A172 (cell line): ENCODE data around the gene DTL. TPM values are rescaled to one million over a fixed set of nuclear protein-coding genes. Genes with fewer than 3 reads are reported as not detected.

Experiments used
- DNase-seq: peaks from one replicate; pipeline ENCODE4 v3.0.0-alpha.2; 2015; ENCODE audit warnings: low spot score
- total RNA-seq: library from RNA; depleted of rRNA; stranded (reverse); fragments of >200 nt; shearing (Covaris generic); gene quantifications from 2 replicates; pipeline ENCODE4 v1.2.3, GENCODE V29; 2014

Gene DTL
- total RNA-seq, 1 experiment from 2014 or later, result 64.7 TPM

DNA sequence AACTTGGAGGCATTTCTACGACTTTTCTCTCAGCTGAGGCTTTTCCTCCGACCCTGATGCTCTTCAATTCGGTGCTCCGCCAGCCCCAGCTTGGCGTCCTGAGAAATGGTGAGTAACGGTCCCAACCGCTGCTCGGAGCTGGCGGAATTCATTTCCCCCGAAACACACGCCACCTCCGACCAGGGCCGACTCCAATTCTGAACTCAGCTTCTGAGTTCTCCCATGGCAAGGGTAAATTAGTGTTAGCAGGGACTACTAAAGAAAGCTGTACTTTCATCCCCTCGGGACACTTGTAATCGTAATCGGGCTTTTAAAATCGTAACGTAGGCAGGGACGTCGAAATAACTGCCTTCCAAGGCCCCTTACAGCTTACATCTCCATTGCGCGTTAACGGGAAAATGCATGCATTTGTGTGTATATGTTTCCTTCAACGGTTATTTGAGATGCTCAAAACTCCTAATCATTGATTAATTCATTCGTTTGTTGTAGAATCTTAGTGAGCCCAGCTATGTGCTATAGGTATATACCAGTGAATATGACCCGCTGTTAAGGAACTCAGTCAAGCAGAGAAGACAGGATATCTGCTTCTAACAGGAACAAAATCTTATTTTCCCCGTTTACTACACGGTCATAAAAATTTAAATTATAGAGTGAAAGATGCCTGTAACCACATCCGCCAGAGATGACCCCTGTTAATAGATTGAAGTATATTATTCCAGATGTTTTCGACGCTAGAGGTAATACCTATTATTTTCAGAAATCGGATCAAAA is 472 bp downstream of the DTL start:
- peak; percentile 24 for DNase-seq

DNA sequence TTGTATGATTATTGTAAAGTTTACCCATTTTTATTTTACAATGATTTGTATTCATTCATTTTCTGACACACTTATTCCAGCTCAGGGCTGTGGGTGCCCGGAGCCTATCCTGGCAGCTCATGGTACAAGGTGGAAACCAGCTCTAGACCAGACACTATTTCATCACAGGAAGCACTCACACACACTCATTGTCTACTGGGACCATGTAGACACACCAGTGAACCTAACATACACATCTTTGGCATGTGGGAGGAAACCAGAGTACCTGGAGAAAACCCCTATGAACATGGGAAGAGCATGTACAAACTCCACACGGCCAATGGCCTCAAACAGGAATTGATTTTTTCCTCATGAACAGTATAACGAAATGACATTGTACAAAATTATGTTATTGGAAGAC is 2.4 kb downstream of the DTL start:
- no peak for DNase-seq

DNA sequence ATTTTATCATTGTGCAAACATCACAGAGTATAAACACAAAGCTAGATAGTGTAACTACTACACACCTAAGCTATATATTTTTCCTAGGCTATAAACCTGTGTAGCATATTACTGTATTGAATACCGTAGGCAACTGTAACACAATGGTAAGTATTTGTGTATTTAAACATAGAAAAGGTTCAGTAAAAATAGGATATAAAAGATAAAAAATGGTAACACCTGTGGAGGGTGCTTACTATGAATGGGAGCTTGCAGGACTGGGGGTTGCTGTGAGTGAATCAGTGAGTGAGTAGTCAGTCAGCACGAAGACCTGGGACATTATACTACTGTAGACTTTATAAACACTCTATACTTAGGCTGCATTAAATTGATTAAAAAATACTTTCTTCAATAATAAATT is 4.1 kb downstream of the DTL start:
- DNase-seq, result no peak

DNA sequence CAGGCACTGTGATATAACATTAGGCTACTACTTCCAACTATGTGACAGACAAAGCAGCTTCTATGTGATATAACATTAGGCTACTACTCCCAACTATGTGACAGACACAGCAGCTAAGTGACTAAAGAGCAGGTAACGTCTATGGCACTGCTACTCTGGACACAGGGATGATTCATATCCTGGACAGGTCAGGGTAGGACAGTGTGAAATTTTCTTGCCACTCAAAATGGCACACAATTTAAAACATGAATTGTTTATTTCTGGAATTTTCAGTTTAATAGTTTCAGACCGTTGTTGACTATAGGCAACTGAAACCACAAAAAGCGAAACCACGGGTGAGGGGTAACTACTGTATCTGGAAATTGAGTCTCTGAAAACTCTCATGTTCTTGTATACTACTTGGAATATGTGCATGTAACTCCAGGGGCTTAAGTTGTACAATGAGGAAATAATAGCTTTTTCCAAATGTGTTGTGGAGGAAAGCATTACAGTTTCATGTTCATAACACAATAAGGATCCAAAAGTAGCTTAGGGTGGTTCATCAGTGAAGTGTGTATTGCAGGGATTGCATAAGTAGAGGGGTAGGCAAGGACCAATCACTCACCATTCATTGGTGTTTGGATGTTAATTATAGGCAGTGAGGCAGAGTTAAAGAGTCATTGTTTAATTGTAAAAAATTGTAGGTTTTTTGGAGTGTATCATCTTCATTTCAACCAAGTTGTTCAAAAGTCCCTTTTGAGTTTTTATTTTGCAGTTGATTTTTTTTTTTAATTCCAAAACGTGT is 5.3 kb downstream of the DTL start:
- peak; percentile 49 for DNase-seq

DNA sequence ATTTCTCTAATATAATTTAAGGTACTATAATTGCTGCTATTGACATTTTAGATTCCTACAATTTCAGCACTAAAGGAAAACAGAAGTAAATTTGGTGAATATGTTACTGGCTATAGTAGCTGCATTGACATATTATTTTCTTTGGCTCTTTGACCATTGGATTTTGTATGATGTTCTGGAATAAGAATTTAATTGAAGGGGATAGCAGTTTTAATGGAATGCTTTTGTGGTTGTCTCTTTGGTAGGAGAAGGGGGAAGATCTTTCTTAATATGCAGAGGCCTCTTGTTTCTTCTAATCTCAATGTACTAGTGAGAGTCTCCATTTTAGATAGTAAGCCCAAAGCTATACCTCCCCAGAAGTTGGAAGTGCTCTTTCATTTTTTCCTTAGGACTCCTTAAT is 6.9 kb downstream of the DTL start:
- no peak for DNase-seq

DNA sequence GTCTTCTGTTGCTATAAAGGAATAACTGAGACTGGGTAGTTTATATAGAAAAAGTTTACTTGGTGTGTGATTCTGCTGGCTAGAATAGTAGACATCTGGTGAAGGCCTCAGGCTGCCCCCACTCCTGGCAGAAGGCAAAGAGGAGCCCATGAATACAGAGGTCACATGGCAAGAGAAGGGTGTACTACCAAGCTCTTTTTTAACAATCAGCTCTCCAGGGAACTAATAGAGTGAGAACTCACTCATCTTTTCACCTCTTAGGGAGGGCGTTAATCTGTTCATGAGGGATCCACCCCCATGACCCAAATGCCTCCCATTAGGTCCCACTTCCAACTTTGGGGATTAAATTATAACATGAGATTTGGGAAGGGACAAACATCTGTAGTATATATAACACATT is 9.3 kb downstream of the DTL start:
- DNase-seq, result no peak

DNA sequence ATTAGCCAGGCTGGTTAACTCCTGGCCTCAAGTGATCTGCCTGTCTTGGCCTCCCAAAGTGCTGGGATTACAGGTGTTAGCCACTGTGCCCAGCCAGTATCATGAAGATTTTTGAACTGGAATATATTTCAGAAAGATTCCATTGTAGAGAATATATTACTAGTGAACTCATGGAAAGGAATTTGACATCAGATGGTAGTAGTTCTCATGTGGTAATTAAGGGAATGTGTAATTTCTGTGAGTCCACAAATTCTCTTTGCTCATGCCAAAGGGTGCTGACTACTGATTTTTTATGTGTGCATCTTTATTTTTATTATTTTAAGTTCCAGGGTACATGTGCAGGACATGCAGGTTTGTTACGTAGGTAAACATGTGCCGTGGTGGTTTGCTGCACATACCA is 10.4 kb downstream of the DTL start:
- no peak for DNase-seq

DNA sequence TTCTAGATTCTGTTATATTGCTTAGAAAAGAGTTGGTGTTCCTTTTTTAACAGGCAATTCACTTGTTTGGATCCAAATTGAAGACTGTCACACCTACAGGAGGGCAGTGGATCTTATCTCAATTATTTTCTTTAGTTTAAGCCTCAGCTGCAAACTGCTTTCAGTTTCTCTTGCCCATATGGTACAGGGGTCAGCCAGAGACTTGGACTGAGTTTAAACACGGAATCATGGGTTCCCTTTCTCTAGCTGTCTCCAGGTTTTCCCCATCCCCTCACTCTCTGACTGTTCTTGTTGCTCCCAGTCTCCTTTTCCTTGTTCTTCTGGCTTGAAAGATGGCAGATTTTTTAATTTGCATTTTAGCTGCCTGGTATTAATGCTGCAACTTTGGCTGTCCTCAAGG is 18.4 kb downstream of the DTL start:
- no peak for DNase-seq

DNA sequence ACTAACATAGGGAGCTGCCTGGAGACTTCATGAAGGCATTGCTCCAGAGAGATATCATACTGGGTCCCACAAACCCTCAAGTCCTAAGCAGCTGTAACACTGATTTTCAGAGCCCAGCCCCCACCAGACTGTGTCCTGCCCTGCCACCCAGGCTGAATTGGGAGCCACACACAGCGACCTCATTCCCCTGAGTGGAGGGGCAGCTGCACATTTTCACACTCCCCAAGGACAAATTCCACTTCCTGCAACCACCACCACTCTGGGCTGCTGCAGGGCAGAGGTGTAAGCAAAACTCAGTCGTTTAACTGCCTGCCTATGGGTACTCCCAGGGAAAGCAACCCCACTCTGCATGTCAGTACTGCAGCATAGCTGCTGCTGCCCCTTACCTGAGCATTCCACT is 19.8 kb downstream of the DTL start:
- no peak for DNase-seq

DNA sequence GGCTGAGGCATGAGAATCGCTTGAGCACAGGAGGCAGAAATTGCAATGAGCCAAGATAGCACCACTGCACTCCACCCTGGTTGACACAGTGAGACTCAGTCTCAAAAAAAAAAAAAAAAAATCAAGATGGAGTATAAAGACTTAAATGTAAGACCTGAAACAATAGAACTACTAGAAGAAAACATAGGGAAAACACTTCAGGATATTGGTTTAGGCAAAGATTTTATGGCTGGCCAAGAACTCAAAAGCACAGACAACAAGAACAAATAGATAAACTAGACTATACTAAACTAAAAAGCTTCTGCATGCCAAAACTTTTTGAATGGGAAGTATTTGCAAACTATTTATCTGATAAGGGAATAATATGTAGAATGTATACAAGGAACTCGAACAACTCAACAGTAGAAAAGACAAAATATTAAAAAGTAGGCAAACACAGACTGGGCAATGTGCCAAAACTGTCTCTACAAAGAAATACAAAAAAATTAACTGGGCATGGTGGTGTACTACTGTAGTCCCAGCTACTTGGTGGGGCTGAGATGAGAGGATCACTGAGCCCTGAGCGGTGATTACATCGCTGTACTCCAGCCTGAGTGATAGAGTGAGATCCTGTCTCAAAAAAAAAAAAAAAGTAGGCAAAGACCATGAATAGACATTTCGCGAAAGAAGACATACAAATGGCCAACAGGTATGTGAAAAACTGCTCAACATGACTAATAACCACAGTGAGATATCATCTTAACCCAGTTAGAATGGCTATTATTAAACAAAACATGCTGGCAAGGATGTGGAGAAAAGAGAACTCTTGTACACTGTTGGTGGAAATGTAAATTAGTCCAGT is 25.3 kb downstream of the DTL start:
- DNase-seq, result no peak

DNA sequence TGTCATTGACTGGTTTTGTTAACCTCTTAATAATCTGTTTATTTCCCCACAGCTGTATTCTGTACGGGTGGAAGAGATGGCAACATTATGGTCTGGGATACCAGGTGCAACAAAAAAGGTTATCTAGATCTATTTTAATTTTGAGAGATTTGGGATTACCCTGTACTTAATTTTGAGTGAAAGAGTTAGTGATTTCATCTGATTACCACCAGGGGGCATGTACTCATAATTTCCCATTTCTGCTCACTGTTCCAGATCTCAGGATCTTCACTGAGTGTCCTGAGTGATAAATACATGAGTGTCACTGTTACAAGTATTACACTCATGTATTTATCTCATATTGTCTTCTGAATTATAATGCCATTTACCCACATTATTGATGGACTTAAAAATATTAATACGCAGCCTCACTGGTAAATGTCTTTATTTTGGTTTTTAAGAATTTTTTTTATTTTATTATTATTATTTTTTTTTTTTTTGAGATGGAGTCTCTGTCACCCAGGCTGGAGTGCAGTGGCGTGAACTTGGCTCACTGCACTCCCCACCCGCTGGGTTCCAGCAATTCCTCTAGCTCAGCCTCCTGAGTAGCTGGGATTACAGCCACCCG is 27.4 kb downstream of the DTL start:
- DNase-seq, result peak; percentile 43

DNA sequence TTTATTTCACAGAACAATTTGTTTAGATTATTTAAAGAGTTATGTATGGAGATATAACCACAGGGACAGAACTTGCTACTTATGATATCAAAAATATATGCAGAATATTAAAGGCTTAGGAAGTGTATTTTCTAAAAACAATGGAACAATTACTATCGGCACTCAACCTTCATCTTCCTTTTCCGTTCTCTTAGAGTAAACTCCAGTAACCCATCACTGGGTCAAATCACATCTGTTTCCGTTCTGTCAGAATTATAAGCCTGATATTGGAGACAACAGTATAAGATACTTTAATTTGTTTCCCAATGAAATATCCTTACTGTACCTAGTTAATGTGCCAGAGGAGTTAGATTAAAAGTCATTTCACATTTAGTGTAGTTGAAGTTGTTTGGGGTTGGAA is 32.2 kb downstream of the DTL start:
- DNase-seq, result no peak

DNA sequence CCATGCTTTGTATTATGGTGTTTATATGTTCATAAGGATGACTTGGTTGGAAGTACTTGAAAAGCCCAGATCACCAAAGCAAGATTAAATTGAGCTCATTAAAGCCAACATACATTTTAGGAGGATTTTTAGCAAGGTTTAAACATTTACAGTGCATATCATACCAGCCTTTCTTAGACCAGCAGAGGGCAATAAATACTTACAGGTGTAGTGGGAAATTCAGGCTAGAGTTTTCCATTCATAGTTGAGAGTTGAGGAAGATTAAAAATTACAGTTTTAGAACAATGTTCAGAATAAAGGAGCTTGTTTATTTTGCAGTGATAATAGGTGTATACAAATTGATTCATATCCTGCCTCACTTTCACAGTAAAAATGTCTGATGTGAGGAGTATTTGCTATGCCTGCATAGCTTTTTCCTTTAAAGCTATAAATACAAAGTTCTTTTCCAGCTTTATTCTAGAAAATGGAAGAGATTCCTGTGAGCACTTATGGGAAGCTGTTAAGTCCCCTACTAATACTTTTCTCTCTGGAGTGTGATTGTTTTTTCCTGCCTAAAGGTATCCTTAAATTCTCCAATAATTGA is 35.3 kb downstream of the DTL start:
- DNase-seq, result peak; percentile 35

DNA sequence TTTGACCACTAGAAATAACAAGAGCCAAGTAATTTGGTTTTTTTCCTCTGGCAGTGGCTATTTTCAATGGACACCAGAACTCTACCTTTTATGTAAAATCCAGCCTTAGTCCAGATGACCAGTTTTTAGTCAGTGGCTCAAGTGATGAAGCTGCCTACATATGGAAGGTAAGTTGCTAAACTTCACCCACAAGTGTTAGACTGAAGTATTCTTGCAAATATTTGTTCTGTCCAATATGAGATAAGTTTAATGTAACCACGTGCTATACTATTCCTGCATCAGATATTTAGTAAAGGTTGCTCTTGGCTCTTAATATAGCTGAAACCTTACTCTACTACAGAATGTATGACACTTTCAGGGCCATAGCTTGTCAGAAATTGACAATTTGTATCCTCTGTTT is 36.5 kb downstream of the DTL start:
- no peak for DNase-seq

DNA sequence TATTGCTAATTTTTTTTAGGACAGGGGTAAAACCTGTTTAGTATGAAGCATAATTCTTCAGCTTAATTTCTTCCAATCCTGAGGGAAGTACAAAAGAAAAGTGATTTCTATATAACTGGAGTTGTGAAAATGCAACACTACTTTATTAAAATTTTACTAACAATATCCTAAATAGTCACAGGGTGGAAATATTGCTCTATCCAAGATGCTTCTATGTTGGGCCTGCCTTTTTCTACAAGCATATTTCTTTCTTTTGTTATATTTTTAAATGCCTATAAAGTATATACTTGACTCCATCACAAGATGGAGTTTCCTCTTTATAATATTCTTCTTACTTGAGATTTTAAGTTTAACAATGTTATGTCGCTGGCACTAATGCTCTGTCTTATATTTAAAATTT is 37.9 kb downstream of the DTL start:
- no peak for DNase-seq

DNA sequence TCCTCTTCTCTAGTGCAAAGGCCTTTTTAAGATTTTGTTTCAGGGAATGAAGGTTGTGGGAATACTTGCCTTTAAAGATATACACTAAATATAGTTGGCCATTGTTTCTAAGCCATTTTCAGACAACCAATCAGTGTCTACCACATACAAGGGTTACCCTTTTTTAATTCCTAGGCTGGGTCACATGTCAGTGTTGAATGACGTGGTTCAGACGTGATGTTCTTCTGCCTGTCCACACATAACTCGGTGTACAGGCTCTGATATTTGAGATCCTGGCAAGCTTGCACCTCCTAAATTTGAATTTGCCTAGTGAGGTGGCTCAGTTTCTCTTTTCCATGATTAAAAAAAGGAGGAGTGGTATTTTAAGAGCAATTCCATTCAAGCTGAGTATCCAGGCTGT is 38.8 kb downstream of the DTL start:
- no peak for DNase-seq

DNA sequence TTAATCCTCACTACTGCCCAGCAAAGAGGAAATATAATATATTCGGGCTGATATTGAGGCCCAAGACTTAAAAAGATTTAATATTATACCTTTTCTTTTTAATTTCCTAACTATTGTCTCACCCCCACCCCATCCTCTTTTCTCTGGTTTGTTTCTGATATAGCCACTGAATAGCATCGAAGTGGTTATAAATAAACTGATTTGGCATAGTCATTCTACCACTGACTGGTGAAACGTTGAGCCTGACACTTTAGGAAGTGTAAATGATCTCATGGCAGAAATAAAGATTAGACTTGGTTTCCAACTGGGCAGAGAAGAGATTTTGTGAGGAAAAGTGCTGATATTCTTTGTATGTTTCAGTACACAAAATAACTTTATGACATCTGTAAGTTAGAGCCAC is 39.3 kb downstream of the DTL start:
- DNase-seq, result no peak

DNA sequence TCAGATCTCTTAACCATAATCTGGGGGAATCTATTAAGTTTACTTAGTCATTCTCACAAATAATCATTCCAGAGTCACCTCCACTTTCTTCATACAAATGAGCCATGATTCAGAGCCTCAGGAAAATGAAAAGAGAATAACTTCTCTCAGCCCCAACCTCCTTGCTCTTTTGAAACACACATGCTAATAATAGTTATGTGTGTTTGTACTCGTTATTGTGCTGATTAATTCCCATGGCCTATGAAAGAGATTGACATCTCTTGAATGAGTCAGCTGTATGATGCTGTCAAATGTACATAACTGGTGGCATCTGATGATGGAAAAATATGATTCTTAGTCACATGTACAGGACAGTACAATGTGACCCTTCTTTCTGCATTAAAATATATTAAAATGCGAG is 41.5 kb downstream of the DTL start:
- no peak for DNase-seq

DNA sequence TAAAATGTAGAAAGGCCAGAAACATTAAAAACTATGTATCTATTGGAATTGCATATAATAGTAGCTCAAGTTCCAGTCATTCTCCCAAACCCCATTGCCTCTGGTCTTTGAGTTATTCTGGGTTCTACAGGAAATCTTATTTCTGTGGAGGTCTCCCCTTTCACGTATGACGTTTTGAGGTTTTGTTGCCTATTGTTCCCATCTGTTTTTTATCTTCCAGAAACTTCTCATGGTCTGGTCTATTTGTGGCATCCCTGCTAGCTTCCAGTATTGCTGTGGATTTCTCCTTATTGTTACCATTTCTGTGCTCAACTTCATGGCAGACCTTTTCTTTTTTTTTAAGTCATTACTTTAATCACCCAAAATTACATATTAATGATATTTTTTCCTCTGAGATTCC is 43.3 kb downstream of the DTL start:
- DNase-seq, result no peak

DNA sequence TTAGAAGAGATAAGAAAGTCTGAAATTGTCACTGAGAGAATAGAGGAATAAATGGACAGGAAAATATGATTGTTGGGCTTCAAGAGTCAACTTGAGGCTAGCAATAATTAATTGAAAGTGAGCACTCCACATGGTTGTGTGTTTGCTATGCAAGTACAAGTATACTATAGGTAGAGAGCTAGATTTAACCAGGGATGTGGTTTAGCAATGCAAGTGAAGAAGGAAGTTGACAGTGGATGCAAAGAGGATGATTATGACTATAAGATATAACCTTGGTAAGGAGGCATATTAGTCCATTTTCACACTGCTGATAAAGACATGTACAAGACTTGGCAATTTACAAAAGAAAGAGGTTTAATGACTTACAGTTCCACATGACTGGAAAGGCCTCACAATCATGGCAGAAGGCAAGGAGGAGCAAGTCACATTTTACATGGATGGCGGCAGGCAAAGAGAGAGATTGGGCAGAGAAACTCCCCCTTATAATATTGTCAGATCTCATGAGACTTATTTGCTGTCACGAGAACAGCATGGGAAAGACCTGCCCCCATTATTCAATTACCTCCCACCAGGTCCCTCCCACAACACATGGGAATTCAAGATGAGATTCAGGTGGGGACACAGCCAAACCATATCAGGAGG is 47.3 kb downstream of the DTL start:
- DNase-seq, result no peak

DNA sequence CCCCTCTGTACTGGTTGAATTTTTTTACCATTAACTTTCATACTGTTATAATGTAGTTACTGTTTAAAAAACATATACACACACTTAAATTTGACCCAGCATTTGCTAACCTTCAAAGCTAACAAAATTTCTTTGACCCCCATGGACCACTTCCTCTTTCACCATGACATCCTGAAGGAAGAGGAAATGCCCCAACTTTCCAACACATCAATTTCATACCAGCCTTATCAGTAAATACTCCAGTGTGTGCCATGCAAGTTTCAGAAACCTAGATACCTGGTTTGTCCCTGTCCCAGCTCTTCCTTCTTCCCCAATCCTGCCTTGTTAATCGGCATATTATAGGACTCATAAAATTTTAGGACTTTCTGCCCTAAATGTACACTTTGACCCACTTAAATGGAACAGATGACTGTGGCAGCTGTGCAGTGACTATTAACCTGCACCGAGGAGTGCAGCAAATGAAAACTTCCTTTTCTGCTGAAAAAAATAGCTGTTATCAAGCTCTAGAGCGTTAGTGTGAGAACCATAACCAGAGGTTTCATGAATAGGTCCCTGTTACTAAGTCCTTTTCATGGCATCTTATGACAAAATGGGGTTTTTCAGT is 54.1 kb downstream of the DTL start:
- no peak for DNase-seq
